Measurements from ENCODE around the gene MTERF1. TPM values are rescaled to one million over a fixed set of nuclear protein-coding genes. Genes with fewer than 3 reads are reported as not detected.

MTERF1 gene
- polyA plus RNA-seq, 1 of the 3 experiments (the other 2 are of a cell fraction) = 6.1 TPM

GRCh38 chr7:91880413-91881241 lies at the start of gene MTERF1 (continued):
- peak; percentile 55; the same call in 1 of the 2 replicates for TF ChIP-seq REST (IDR thresholded peaks at IDR 0.05; ENCODE audit: low read depth, low read length)
- peak; percentile 99 for TF ChIP-seq GABPA (IDR thresholded peaks at IDR 0.05; ENCODE audit: low read depth)
- TF ChIP-seq RCOR1 (IDR thresholded peaks at IDR 0.05; ENCODE audit: low read length) = peak; percentile 74
- TF ChIP-seq SMC3 (IDR thresholded peaks at IDR 0.05; ENCODE audit: low read depth, low read length) = peak; percentile 96
- no peak for TF ChIP-seq USF1 (IDR thresholded peaks at IDR 0.05; ENCODE audit: borderline replicate concordance, low read depth)

GRCh38 chr7:91929463-91929862 lies 49.0 kb upstream of the MTERF1 start:
- DNase-seq = no peak
- H3F3A ChIP-seq (replicated peaks; ENCODE audit: insufficient read depth) = no peaks in the 10 kb centered on the region
- H3K9ac ChIP-seq = no peak overlapping the region
- no peak overlapping the region for H3K4me2 ChIP-seq
- no peaks in the 10 kb centered on the region for H4K20me1 ChIP-seq (ENCODE audit: insufficient read depth)
- TF ChIP-seq CTCF (IDR thresholded peaks at IDR 0.05) = no peak
- no peak for TF ChIP-seq TCF12 (IDR thresholded peaks at IDR 0.05)
- no peak for TF ChIP-seq USF2 (IDR thresholded peaks at IDR 0.05; ENCODE audit: borderline replicate concordance, low read depth, low read length)
- TF ChIP-seq FOXM1 (IDR thresholded peaks at IDR 0.05; ENCODE audit: low read depth) = no peak
- no peak for TF ChIP-seq RCOR1 (IDR thresholded peaks at IDR 0.05; ENCODE audit: low read length)
- no peak for TF ChIP-seq TAF1 (IDR thresholded peaks at IDR 0.05; ENCODE audit: borderline replicate concordance, low read depth, low read length)
- TF ChIP-seq IRF3 (IDR thresholded peaks at IDR 0.05; ENCODE audit: low read depth, low read length) = no peak
- no peak for TF ChIP-seq ELF1 (IDR thresholded peaks at IDR 0.05)
- TF ChIP-seq SIN3A (IDR thresholded peaks at IDR 0.05; ENCODE audit: borderline replicate concordance, low read depth, low read length) = no peak
- TF ChIP-seq EZH2phosphoT487 (IDR thresholded peaks at IDR 0.05; ENCODE audit: borderline replicate concordance, low read depth) = no peak
- TF ChIP-seq PBX3 (IDR thresholded peaks at IDR 0.05) = no peak
- TF ChIP-seq TEAD4 (IDR thresholded peaks at IDR 0.05; ENCODE audit: borderline replicate concordance, insufficient read depth) = no peak
- TF ChIP-seq USF1 (IDR thresholded peaks at IDR 0.05; ENCODE audit: borderline replicate concordance, low read depth) = no peak
- TF ChIP-seq GATA2 (CRISPR knock-in tag; IDR thresholded peaks at IDR 0.05) = no peak
- no peaks in the 10 kb centered on the region for H3K36me3 ChIP-seq (replicated peaks in 1 of 2; ENCODE audit: control insufficient read depth in 1 of 2, insufficient read depth in 2 of 2, low read length in 1 of 2)
- no peak overlapping the region for H3K4me3 ChIP-seq (ENCODE audit: low read depth in 2 of 2, low read length in 1 of 2)
- no peaks in the 10 kb centered on the region for H3K79me2 ChIP-seq (ENCODE audit: insufficient read depth)
- no peaks in the 10 kb centered on the region for H3K4me1 ChIP-seq (ENCODE audit: control insufficient read depth in 1 of 2, insufficient read depth in 2 of 2, low read depth in 1 of 2, low read length in 1 of 2)
- 73% methylated on average over 3 of the region's 3 CpGs for WGBS (ENCODE audit: low lambda C conversion rate)
- H3K9me2 ChIP-seq = no peaks in the 10 kb centered on the region
- H3K27ac ChIP-seq (ENCODE audit: low read depth in 2 of 2, low read length in 1 of 2) = no peak overlapping the region
- POLR2A ChIA-PET = no interaction called here
- CTCF ChIA-PET = interaction anchor here (1.0 kb wide), 1 partner anchor 49 kb away, joined by 3 read pairs; the partner anchor contains the start of gene MTERF1
- no peaks in the 10 kb centered on the region for H3K27me3 ChIP-seq (ENCODE audit: insufficient read depth)
- H3K9me3 ChIP-seq = no peaks in the 10 kb centered on the region
- no peak overlapping the region for H2AFZ ChIP-seq (ENCODE audit: low read depth)
